Astrocyte of the cerebellum (primary cell): ENCODE measurements around the gene ITPK1.

Experiments
- DNase-seq: peaks from one replicate; pipeline ENCODE4 v3.0.0-alpha.2; 2011; ENCODE audit warnings: low read depth
- H3K4me3 ChIP-seq: 2 replicates; pipeline ENCODE4 v1.5.1; 2011; ENCODE audit warnings: mild to moderate bottlenecking, low read depth, low read length, moderate library complexity
- in situ Hi-C: cut with HindIII; loops from 2 replicates; pipeline ENCODE4 v1.10.0; 2017; ENCODE audit warnings: low sequenced_read_pairs
- TF ChIP-seq, protein P1 (sequence below): IDR thresholded peaks from 2 replicates; pipeline ENCODE4 v1.5.1; 2012; ENCODE audit warnings: low read length, low read depth, moderate library complexity, mild to moderate bottlenecking; ENCODE audit errors: missing control alignments

ITPK1 gene

DNA sequence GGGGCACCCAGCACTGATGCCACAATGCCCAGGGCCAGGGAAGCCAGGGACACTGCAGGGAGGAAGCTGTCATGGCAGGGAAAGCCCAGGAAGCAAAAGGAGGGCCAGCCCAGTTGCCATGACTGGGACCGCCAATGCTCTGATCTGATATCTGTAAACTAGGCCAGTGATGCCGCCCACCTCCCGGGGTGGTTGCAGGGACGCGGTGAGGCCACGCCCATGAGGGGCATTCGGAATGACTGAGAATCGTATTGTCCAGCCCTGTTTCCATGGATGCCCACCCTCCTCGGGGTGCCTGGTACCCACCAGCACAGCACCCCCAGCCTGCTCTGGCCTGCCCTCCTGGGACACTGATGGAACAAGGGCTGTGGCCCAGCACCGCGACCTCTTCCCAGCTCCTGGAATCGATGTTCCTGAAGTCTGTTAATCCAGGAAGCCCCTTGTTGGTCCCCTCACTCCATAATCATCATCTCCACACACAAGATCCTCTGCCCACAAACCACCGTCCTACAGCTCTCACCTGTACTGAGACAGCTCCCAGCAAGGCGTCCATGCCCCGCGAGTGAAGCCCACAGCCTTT is 144.0 kb downstream of the ITPK1 start:
- no peak for DNase-seq
- in situ Hi-C loops, result no loop called here
- no peak overlapping the region for H3K4me3 ChIP-seq
- TF ChIP-seq, protein P1, sequence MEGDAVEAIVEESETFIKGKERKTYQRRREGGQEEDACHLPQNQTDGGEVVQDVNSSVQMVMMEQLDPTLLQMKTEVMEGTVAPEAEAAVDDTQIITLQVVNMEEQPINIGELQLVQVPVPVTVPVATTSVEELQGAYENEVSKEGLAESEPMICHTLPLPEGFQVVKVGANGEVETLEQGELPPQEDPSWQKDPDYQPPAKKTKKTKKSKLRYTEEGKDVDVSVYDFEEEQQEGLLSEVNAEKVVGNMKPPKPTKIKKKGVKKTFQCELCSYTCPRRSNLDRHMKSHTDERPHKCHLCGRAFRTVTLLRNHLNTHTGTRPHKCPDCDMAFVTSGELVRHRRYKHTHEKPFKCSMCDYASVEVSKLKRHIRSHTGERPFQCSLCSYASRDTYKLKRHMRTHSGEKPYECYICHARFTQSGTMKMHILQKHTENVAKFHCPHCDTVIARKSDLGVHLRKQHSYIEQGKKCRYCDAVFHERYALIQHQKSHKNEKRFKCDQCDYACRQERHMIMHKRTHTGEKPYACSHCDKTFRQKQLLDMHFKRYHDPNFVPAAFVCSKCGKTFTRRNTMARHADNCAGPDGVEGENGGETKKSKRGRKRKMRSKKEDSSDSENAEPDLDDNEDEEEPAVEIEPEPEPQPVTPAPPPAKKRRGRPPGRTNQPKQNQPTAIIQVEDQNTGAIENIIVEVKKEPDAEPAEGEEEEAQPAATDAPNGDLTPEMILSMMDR, result no peak

DNA sequence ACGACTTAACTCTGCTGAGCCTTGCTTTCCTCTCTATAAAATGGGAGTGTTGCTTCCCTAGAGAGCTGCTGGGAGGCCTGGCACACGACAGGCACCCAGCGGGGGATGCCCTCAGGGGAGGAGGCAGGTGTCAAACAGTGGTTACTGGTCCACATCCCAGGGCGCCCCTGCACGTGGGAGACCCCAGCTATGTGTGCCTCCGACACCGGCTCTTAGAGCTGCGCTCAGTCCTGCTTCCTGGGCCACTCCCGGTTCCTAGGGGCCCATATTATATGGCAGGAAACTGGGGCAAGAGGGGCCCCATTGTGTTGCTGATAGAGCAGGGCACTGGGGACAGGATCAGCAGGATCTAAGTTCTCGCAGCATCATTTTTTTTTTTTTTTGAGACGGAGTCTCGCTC is 145.5 kb downstream of the ITPK1 start:
- H3K4me3 ChIP-seq, result no peak overlapping the region
- DNase-seq, result no peak
- in situ Hi-C loops, result no loop called here
- TF ChIP-seq, protein P1, result no peak

DNA sequence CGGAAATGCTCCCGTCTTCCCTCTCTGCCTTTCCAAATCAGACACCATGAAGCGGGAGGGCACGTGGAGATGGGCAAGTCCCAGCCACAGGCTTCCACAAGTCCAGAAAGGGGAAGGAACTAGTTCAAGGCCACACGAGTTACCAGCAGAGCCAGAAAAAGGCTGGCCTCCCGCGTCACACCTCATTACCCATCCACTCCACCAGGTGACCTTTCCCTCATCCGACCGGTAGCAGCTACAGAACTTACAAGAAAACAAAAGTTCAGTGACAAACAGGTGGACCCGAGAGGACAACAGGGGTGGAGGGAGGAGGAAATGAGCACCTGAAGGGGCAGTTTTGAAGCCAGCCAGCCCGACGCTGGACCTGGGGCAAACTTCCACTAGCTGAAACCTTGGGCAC is 145.9 kb downstream of the ITPK1 start:
- TF ChIP-seq, protein P1, result no peak
- DNase-seq, result no peak
- in situ Hi-C loops, result loop anchor here (10.0 kb wide), 1 partner anchor 55 kb away; no protein-coding TSS in a partner anchor
- no peak overlapping the region for H3K4me3 ChIP-seq

DNA sequence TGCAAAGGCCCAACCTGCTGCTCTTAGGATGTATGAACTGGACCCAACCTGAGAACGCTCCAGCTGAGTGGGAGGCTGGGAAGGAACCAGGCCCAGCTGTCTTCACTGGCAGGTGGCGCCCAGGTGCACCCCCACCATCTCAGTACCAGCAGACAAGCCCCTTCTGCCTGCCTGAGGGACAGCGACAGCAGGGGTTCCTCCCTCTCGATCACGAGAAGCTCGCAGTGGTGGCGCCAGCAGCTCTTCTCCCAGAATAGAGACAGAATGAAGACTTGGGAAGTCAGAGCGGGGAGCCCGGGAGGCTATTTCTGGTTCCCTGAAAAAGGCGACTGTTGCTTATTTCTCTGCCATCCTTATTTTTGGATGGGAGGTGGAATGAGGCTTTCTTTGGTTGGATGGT is 146.3 kb downstream of the ITPK1 start:
- TF ChIP-seq, protein P1, result no peak
- no peak for DNase-seq
- in situ Hi-C loops, result loop anchor here (10.0 kb wide), 1 partner anchor 55 kb away; no protein-coding TSS in a partner anchor
- no peak overlapping the region for H3K4me3 ChIP-seq

DNA sequence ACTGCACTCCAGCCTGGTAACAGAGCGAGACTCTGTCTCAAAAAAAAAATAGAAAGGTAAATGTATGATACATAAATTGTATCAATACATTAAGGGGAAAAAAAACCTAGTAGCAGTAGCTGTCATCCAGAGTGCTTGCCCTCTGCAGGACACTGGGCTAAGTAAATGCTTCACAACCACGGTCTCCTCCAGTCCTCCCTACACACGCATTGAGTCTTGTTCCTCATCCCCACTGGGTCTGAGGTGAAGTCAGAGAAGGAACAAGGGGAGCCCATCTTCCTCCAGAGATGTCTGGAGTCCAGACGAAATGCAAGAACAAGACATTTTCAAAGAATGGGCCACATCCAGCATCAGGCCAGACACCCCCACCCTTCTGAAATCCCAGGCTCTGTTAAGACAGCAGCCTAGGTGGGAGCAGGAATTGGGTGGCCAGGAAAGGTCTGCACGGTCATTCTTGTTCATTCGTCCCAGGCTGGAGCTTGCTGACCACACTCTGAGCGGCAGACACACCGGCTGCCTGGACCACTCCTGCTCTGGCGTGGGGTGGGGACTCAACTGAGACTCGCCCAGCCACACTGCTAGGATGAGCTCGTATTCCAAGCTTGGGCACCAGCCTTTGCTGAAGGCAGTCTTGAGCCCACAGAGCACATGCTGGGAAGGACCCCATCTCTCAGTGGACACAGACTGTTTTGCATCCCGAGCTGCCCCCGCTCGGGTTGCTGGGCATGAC is 147.3 kb downstream of the ITPK1 start:
- H3K4me3 ChIP-seq, result no peak overlapping the region
- TF ChIP-seq, protein P1, result no peak
- no peak for DNase-seq
- in situ Hi-C loops, result loop anchor here (10.0 kb wide), 1 partner anchor 56 kb away; no protein-coding TSS in a partner anchor

DNA sequence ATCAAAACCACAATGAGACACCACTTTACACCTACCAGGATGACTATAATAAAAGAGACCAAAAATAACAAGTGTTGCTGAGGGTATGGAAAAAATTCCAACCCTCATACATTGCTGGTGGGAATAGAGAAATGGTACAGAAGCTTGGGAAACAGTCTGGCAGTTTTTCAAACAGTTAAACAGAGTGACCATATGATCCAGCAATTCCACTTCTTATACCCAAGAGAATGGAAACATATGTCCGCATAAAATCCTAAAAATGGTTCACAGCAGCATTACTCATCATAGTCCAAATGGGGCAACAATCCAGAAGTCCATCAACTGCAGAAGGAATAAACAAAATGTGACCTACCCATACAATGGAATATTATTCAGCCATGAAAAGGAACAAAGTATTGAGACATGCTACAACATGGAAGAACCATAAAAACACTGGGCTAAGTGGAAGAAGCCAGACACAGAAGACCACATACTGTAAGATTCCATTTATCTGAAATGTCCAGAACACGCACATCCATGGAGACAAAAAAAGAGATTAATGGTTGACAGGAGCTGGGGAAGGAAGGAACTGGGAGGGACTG is 148.3 kb downstream of the ITPK1 start:
- H3K4me3 ChIP-seq, result no peak overlapping the region
- DNase-seq, result no peak
- TF ChIP-seq, protein P1, result no peak
- in situ Hi-C loops, result loop anchor here (10.0 kb wide), 1 partner anchor 57 kb away; no protein-coding TSS in a partner anchor
